Epithelial cell of proximal tubule (primary cell): ENCODE data around the gene AFF3. TPM values are rescaled to one million over a fixed set of nuclear protein-coding genes. Genes with fewer than 3 reads are reported as not detected.

Experiments used
- DNase-seq: peaks from one replicate; pipeline ENCODE4 v3.0.0-alpha.2; 2011; ENCODE audit warnings: low read depth
- H3K4me3 ChIP-seq: 2 replicates; pipeline ENCODE4 v1.5.1; 2011; ENCODE audit warnings: low read depth, mild to moderate bottlenecking, low read length
- CTCF ChIP-seq: conservative IDR thresholded peaks from 2 replicates; pipeline ENCODE4 v1.5.1; 2012; ENCODE audit warnings: low read depth, mild to moderate bottlenecking, low read length
- total RNA-seq: library from RNA; depleted of rRNA; stranded (reverse); fragments of >200 nt; gene quantifications from 2 replicates; pipeline ENCODE4 v1.2.3, GENCODE V29; 2015

The AFF3 gene
- total RNA-seq, 1 donor from 2014 or later, result 0.35 TPM

GRCh38 chr2:99765731-99766318 is 376.6 kb downstream of the AFF3 start:
- DNase-seq, result no peak
- no peak overlapping the region for H3K4me3 ChIP-seq
- no peak for TF ChIP-seq CTCF

GRCh38 chr2:99763764-99764163 is 378.6 kb downstream of the AFF3 start:
- no peak for TF ChIP-seq CTCF
- no peak overlapping the region for H3K4me3 ChIP-seq
- DNase-seq, result no peak

GRCh38 chr2:99762714-99763113 is 379.7 kb downstream of the AFF3 start:
- no peak for DNase-seq
- no peak for TF ChIP-seq CTCF
- no peak overlapping the region for H3K4me3 ChIP-seq

GRCh38 chr2:99757611-99758114 is 384.7 kb downstream of the AFF3 start:
- no peak for TF ChIP-seq CTCF
- DNase-seq, result no peak
- H3K4me3 ChIP-seq, result no peak overlapping the region

GRCh38 chr2:99756059-99756458 is 386.3 kb downstream of the AFF3 start:
- no peak for DNase-seq
- H3K4me3 ChIP-seq, result no peak overlapping the region
- no peak for TF ChIP-seq CTCF

GRCh38 chr2:99754210-99754609 is 388.2 kb downstream of the AFF3 start:
- no peak overlapping the region for H3K4me3 ChIP-seq
- TF ChIP-seq CTCF, result no peak
- DNase-seq, result no peak

GRCh38 chr2:99753505-99753904 is 388.9 kb downstream of the AFF3 start:
- H3K4me3 ChIP-seq, result no peak overlapping the region
- DNase-seq, result no peak
- TF ChIP-seq CTCF, result no peak
